OCI-LY3 (cell line): ENCODE measurements around the gene JMJD8.

Experiments used
- EZH2phosphoT487 ChIP-seq: fragments of 200-600 bp; shearing (Covaris generic); IDR thresholded peaks from 2 replicates; pipeline ENCODE4 v1.6.1; 2018; ENCODE audit warnings: antibody characterized with exemption, mixed run types, low read depth
- TF ChIP-seq, protein P1 (sequence below): fragments of 200-600, 300-600 bp; sonication (generic); IDR thresholded peaks from 2 replicates; pipeline ENCODE4 v1.5.1; 2014; ENCODE audit warnings: antibody characterized with exemption, low read length, low read depth

DNA sequence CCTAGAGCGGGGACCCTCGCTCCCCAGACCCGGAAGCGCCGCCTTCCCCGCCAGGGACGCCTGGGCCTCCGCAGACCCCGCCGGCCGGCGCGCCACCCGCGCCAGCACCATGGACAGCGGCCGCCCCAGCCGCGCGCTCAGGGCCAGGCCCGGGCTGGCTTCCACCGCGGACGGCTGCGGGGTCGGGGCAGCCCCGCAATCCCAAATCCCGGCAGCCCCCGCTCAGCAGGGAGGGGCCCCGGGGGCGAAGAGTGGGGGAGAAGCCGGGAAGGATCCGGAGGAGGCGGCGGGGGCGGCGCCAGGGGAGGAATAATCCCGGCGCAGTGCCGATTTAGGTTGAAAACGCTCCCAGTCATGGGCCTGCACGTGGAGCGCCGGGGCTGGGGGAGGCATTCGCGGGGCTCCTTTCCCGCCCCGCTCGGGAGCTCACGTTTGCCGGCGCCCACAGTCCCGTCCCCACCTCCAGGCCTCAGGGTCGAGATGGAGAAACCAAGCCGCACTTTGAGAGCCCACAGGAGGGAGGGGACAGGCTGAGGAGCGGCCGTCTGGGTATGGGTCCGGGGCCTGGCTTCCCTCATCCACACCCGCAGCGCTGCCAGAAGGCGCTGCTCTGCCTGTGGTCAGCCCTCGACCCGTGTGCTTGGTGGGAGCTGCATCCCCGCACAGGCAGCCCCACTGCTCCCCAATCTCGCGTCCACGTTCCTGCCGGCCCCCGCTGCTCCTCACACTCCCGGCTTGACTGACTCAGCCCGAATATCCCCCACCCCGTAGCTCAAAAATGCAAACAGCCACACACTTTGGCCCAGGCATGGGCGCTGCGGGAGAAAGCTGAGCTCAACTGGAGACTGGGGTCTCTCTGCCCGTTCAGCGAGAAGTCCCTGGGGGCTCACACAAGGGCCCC, 16.8 kb upstream of the JMJD8 start:
- TF ChIP-seq, protein P1, sequence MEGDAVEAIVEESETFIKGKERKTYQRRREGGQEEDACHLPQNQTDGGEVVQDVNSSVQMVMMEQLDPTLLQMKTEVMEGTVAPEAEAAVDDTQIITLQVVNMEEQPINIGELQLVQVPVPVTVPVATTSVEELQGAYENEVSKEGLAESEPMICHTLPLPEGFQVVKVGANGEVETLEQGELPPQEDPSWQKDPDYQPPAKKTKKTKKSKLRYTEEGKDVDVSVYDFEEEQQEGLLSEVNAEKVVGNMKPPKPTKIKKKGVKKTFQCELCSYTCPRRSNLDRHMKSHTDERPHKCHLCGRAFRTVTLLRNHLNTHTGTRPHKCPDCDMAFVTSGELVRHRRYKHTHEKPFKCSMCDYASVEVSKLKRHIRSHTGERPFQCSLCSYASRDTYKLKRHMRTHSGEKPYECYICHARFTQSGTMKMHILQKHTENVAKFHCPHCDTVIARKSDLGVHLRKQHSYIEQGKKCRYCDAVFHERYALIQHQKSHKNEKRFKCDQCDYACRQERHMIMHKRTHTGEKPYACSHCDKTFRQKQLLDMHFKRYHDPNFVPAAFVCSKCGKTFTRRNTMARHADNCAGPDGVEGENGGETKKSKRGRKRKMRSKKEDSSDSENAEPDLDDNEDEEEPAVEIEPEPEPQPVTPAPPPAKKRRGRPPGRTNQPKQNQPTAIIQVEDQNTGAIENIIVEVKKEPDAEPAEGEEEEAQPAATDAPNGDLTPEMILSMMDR, result no peak
- no peak for TF ChIP-seq EZH2phosphoT487
